ENCODE results near the gene ABLIM1.

The ABLIM1 gene

DNA sequence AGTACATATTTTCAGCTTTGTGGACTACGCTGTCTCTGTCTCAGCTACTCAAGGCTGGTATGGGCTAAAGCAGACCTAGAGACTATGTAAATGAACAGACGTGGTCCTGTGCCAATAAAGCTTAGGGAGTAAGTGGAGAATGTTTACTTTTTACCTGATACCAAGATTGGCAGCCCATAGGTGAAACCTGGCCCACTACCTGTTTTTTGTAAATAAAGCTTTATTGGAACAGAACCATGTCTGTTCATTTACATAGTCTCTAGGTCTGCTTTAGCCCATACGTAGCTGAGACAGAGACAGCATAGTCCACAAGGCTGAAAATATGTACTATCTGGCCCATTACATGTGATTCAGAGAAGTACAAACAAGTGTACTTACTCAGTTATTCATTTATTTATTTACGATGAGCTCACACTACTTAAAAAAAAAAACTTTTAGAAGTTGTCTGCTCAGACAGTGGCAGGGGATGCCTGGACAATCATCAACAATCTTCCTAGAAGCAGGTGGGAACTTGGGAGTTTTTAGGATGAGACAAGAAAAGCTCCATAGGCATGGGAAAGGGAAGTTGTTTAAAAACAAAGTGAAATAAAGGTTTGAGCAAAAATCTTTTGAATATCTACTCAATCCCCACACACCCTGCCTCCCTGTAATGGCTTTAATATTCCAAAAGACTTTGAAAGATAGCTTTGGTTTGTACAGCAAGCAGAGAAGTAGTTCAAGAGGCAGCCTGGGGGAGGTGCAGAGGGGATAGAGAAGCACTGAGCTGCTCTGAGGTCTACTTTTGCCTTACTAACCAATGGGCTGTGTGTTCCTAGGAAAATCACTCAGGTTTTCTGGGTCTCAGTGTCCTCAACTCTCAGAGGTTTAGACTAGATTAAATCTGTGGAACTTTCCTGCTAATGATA is 139.4 kb downstream of the ABLIM1 start:
- no peak for DNase-seq (ENCODE audit: low read depth)

GRCh38 chr10:114517368-114518250 is 140.5 kb downstream of the ABLIM1 start:
- no peak for DNase-seq (ENCODE audit: low read depth)

GRCh38 chr10:114516356-114516755 is 141.7 kb downstream of the ABLIM1 start:
- no peak for DNase-seq (ENCODE audit: low read depth)

DNA sequence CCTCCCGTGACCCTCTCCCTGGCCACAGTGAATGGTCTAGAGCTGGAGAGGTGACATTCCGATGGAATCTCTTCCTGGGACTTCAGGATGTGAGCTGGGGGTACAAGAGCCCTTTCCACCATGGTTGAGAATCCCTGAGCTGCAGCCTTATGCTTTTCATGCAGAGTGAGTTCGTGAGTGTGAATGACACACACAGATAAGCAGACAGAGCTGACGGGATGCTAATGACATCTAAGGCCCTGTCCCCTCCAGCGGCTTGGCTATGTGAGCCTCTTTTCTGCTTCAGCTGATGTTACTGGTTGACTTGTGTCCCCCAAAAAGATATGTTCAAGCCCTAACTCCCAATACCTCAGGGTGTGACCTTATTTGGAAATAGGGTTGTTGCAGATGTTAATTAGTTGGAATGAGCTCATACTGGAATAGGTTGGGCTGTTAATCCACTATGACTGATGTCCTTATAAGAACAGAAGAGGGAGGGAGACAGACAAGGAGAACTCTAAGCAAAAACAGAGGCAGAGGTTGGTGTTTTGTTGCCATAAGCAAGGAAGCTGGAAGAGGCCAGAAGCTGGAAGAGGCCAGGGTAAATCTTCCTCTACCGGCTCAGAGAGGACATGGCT is 142.7 kb downstream of the ABLIM1 start:
- DNase-seq (ENCODE audit: low read depth): no peak

GRCh38 chr10:114513381-114513792 is 144.7 kb downstream of the ABLIM1 start:
- no peak for DNase-seq (ENCODE audit: low read depth)

DNA sequence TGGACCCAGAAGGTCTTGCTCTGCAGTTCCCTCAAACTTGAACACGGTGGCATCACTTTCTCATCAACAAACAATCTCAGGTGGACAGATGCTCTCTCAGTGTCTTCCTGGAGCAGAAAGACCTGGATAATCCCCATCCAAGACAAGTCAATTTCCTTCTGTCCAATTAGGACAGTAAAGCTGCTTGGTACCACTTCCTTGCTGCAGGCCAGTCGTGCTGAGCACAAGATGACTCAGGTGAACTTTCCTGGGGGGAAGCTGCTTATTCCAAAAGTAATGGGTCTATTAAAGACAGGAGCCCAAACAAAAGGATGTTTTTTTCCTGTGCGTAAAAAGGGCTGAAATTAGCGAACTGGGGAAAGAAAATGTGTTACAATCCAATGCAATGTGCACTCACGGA is 146.2 kb downstream of the ABLIM1 start:
- no peak for DNase-seq (ENCODE audit: low read depth)

DNA sequence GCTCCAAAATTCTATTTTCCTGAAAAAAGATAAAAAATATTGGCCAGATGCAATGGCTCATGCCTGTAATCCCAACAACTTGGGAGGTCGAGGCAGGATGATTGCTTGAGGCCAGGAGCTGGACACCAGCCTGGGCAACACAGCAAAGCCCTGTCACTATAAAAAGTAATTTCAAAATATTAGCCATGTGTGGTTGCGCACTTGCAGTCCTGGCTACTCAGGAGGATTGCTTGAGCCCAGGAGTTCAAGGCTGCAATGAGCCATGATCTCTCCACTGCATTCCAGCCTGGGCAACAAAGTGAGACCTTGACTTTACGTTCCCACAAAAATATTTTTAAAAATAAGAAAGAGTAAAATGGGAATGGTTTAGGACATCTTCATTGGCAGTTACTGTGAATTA is 149.7 kb downstream of the ABLIM1 start:
- DNase-seq (ENCODE audit: low read depth): no peak

DNA sequence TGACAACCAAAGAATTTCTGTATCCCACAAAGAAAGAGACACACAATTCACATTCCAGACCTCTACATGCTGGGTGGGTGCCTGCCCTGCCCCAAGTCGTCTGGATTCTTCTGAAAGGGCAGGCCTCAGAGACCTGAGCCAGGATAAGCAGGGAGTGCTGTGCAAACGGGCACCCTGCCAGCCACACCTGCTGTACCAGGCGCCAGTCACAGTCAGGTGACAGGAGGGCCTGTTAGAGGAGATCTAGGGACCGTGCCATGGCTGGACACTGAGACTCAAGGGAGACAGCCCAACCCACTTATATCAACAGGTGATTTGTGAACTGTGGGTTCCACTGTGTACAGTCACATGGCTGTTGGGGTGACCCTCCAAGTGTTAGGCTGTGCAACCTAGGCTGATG is 150.6 kb downstream of the ABLIM1 start:
- no peak for DNase-seq (ENCODE audit: low read depth)

- DNase-seq (ENCODE audit: low read depth): no peak
Measured at GRCh38 chr10:114506871-114507385, 151.1 kb downstream of the ABLIM1 start.

- DNase-seq (ENCODE audit: low read depth): no peak
Measured at GRCh38 chr10:114504769-114505579, 153.1 kb downstream of the ABLIM1 start.

GRCh38 chr10:114502074-114502473 is 156.0 kb downstream of the ABLIM1 start:
- DNase-seq (ENCODE audit: low read depth): no peak

GRCh38 chr10:114501650-114502049 is 156.4 kb downstream of the ABLIM1 start:
- DNase-seq (ENCODE audit: low read depth): no peak

- DNase-seq (ENCODE audit: low read depth): no peak
Measured at GRCh38 chr10:114500643-114501042, 157.4 kb downstream of the ABLIM1 start.

DNA sequence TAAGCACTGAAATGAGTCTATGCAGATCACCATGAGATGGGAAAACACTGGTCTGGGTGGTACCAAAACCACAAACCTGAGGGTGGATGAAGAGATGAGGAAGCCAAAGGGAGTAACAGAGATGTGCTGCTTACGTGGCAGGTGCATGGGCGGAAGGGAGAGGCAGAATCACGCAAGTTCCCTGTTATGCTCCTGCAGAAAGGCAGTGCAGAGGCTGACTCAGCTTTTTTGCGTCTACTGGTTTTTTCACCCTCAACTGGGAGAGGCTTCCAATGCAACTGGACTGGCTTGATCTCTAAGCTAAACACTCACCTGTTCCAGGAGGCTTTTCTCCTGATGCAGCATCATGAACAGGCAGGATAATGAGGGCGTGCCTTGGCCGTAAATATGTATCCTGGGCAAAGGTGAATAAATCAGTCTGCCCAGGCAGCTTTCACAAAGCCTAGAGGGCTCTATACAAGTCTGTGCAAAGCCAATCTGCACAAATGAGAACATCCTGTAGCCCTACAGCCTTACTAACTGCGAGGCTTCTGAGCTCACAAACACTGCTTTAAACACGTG is 158.4 kb downstream of the ABLIM1 start:
- peak; percentile 75 for DNase-seq (ENCODE audit: low read depth)

DNA sequence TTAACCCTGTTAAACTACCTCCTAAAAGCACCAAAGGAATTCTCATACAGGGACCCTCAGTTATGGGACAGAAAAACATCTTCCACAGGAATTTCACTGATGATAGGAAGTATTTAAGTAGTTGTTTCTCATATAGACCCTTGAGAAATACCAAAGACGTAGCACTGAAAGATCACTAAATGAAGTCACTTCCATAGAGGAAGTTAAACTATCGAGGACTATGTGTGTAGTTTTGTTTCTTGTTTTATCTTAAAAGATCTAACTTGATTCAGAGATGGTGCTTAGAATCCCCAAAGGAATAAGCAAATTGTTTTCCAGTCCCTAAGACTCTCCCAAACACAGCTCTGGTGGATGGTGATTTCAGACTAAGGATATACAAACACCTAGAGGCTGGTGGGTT is 159.0 kb downstream of the ABLIM1 start:
- no peak for DNase-seq (ENCODE audit: low read depth)

DNA sequence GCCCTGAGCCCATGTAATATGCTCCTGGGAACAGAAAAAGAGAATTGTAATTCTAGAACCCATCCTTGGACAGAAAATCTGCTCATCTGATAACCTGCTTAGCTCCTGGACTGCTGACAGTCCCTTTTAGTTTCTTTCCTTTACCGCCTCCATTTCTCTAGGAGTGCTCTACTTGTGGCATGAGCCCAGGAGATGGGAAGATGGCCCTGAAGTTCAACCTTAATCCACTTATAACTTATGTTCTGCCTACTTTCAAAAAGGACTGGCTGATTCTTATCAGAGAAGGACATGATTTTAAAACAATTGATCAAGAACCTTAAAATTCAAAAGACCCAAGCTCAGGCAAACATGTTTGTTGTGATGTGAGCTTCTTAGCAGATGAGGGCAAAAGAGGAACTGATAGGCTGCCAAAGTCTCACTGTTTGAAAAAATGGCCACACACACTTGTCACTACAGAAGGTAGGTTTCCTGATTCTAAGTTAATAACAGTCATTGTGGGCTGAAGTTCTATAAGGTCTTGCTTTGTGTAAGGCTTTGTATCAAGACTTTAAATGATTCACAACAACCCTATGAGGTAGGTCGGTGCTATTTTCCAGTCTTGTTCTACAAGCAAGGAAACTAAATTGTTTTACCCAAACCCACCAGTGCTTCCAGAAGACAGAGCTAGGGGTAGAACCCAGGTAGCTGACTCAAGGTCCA is 159.5 kb downstream of the ABLIM1 start:
- DNase-seq (ENCODE audit: low read depth): no peak

GRCh38 chr10:114495303-114495702 is 162.8 kb downstream of the ABLIM1 start:
- DNase-seq (ENCODE audit: low read depth): no peak

GRCh38 chr10:114492351-114493037 is 165.6 kb downstream of the ABLIM1 start:
- no peak for DNase-seq (ENCODE audit: low read depth)

DNA sequence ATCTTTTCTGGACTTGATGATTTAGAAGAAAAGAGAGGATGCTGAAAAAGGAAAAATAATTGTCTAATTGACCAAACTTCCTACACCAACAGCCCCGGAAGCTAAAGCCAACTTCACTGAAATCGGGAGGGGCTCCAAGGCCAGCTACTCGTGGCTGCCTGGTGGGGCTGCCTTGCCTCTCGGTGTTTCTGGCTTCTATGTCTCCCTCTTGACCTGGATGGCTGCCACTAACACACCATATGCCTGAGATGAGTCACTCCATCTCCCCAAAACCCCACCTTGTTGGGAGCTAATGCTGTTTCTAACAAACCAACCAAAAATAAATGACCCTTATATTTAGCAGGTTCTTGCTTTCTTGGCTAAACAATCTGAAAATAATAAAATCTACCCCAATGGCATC is 166.1 kb downstream of the ABLIM1 start:
- no peak for DNase-seq (ENCODE audit: low read depth)

GRCh38 chr10:114491419-114491818 is 166.7 kb downstream of the ABLIM1 start:
- no peak for DNase-seq (ENCODE audit: low read depth)
